Right cardiac atrium (tissue), 5 donors: ENCODE results near the gene ARHGEF38. TPM values are rescaled to one million over a fixed set of nuclear protein-coding genes. Genes with fewer than 3 reads are reported as not detected.
"Not testable (repeated sequence)": the region's sequence is repeated elsewhere in the genome, so short reads cannot be mapped to it uniquely, and the experiment has no call there.

Source experiments
- ATAC-seq, 2 donors: fragments of 200-7000 bp; cut with Tn5 transposase; one replicate each; pipeline versions ENCODE4 v1.8.0 to v1.9.1; 2020; ENCODE audit warnings: moderate library complexity in 2 of 2, mild to moderate bottlenecking in 1 of 2
- DNase-seq, 3 donors: peaks; one replicate each; pipeline ENCODE4 v3.0.0-alpha.2; 2020
- H3K27ac ChIP-seq: one replicate; pipeline ENCODE4 v1.5.1; 2013; ENCODE audit warnings: mild to moderate bottlenecking, low read length, control low read depth, moderate library complexity
- H3K27me3 ChIP-seq: one replicate; pipeline ENCODE4 v1.6.1; 2013; ENCODE audit not compliant: control insufficient read depth, insufficient read depth
- H3K4me1 ChIP-seq: one replicate; pipeline ENCODE4 v1.6.1; 2013; ENCODE audit warnings: low read length; ENCODE audit not compliant: control insufficient read depth, insufficient read depth
- H3K4me3 ChIP-seq: one replicate; pipeline ENCODE4 v1.5.1; 2013; ENCODE audit warnings: low read length, control low read depth
- H3K9me3 ChIP-seq: one replicate; pipeline ENCODE4 v1.6.1; 2013; ENCODE audit warnings: low read length; ENCODE audit not compliant: control insufficient read depth
- WGBS: extraction: QIAGEN DNeasy Blood & Tissue Kit; methylation state at CpG from one replicate; pipeline ENCODE4 v1.1.7; 2013; 5-methylcytosine and 5-hydroxymethylcytosine counted together
- intact Hi-C, 4 donors: fragments of 100-400 bp; cut with DNase I; formaldehyde crosslinking; loops; one replicate each; pipeline versions ENCODE4 v1.11.0 to v1.14.0; 2022 to 2023
- polyA plus RNA-seq: library from polyadenylated mRNA; stranded (reverse); fragments of 200-250 nt; gene quantifications from one replicate; pipeline ENCODE4 v1.2.3, GENCODE V29; 2013
- total RNA-seq, 4 donors: library from RNA; stranded (reverse); fragmentation: NEBNext Ultra II Directional; extraction: Animal tissue kit (Norgen Biotek cat#: 25700); gene quantifications; one replicate each; pipeline ENCODE4 v1.2.1, GENCODE V29; 2021
- donor health status: healthy with polysubstance abuse.
- donor health status: DM: no; HTN: yes; CAD: no.
- donor health status: DM: no; HTN: no; CAD: no.
- donor health status: DM: no; HTN: yes; CAD: no; lungs with severe emphysema.
- donor health status: DM: yes; HTN: yes; CAD: no.

The ARHGEF38 gene
- total and polyA plus RNA-seq, 5 donors: not detected

GRCh38 chr4:105679186-105679585 lies 126.8 kb downstream of the ARHGEF38 start:
- H3K27ac ChIP-seq: no peak overlapping the region
- H3K4me1 ChIP-seq: no peaks in the 10 kb centered on the region
- H3K4me3 ChIP-seq: no peak overlapping the region
- ATAC-seq (peak; percentile 52 to 63), DNase-seq (no peak)
- no peaks in the 10 kb centered on the region for H3K27me3 ChIP-seq
- no peaks in the 10 kb centered on the region for H3K9me3 ChIP-seq
- WGBS: 54% methylated on average over 2 of the region's 2 CpGs
- intact Hi-C loops: no loop called here

GRCh38 chr4:105683038-105683437 lies 130.6 kb downstream of the ARHGEF38 start:
- H3K4me3 ChIP-seq: no peak overlapping the region
- no peak overlapping the region for H3K27ac ChIP-seq
- no peaks in the 10 kb centered on the region for H3K27me3 ChIP-seq
- DNase-seq: no peak
- no peak for ATAC-seq
- 85% methylated on average over 4 of the region's 4 CpGs for WGBS
- intact Hi-C loops: no loop called here
- no peaks in the 10 kb centered on the region for H3K4me1 ChIP-seq
- H3K9me3 ChIP-seq: no peaks in the 10 kb centered on the region

- no peak for DNase-seq
- no peak overlapping the region for H3K27ac ChIP-seq
- no peak for ATAC-seq
- 98% methylated on average over 2 of the region's 2 CpGs for WGBS
- H3K4me3 ChIP-seq: no peak overlapping the region
- no peaks in the 10 kb centered on the region for H3K4me1 ChIP-seq
- H3K27me3 ChIP-seq: no peaks in the 10 kb centered on the region
- intact Hi-C loops: no loop called here
- no peaks in the 10 kb centered on the region for H3K9me3 ChIP-seq
Observed at GRCh38 chr4:105686571-105686970, 134.2 kb downstream of the ARHGEF38 start.

- H3K27me3 ChIP-seq, DNase-seq, H3K4me1 ChIP-seq, ATAC-seq, H3K4me3 ChIP-seq, H3K9me3 ChIP-seq, intact Hi-C loops, H3K27ac ChIP-seq: not testable (repeated sequence)
- 95% methylated on average over 5 of the region's 5 CpGs for WGBS
Observed at GRCh38 chr4:105694812-105695211, 142.4 kb downstream of the ARHGEF38 start.

DNA sequence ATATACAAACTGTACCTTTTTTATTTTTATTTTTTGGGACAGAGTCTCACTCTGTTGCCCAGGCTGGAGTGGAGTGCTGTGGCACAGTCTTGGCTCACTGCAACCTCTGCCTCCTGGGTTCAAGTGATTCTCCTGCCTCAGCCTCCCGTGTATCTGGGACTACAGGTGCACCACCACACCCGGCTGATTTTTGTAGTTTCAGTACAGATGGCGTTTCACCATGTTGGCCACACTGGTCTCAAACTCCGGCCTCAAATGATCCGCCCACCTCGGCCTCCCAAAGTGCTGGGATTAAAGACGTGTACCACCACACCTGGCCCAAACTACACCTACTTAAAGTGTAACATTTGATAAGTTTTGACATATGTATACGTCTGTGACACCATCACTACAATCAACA lies 143.4 kb downstream of the ARHGEF38 start:
- H3K27me3 ChIP-seq, DNase-seq, H3K27ac ChIP-seq, intact Hi-C loops, ATAC-seq, H3K4me1 ChIP-seq, H3K4me3 ChIP-seq, H3K9me3 ChIP-seq: not testable (repeated sequence)
- 89% methylated on average over 8 of the region's 8 CpGs for WGBS

DNA sequence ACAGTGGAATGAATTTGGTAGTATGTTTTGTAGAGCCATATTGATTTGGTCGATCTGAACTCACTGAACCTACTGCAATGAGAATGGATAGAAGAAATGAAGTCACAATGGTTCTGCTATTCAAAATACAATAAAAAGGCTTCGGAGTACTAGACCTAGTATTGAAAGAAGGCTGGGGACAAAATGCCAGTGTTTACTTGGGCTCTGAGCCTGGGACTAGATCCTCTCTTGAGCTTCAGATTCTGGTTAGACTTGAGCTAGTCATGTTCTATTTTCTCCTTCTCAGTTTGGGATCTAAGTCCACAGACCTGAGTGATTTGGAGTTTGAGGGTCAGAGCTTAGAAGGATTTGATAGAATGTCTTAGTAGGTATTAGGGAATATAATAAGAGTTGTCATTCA lies 146.2 kb downstream of the ARHGEF38 start:
- Histone ChIP-seq H3K4me3 (no peak overlapping the region), H3K9me3 (no peaks in the 10 kb centered on the region), H3K27ac (no peak overlapping the region), H3K27me3 (no peaks in the 10 kb centered on the region), H3K4me1 (no peaks in the 10 kb centered on the region)
- intact Hi-C loops: no loop called here
- DNase-seq: no peak
- no peak for ATAC-seq
- 88% methylated on average over 2 of the region's 2 CpGs for WGBS

- H3K9me3 ChIP-seq: no peaks in the 10 kb centered on the region
- no peaks in the 10 kb centered on the region for H3K4me1 ChIP-seq
Observed at GRCh38 chr4:105707782-105708180, 155.4 kb downstream of the ARHGEF38 start.

GRCh38 chr4:105708181-105709080 lies 156.0 kb downstream of the ARHGEF38 start, which contains the start of the genes GSTCD and INTS12:
GSTCD (plus strand) TSS chr4:105708784; CDS start chr4:105717614, 8,830 bp downstream.
INTS12 (minus strand) TSS chr4:105708689; CDS start chr4:105700005, 8,684 bp downstream.
- Histone ChIP-seq H3K4me3 (peak within 1 kb of the TSS; percentile 85), H3K9me3 (no peaks in the 10 kb centered on the region), H3K27me3 (no peaks in the 10 kb centered on the region), H3K27ac (peak within 1 kb of the TSS; percentile 61), H3K4me1 (no peaks in the 10 kb centered on the region)
- DNase-seq: peak; percentile 90 to 95 (median 95)
- ATAC-seq: peak; percentile 99
- intact Hi-C loops: no loop called here
- under 1% methylated on average over 63 of the region's 63 CpGs for WGBS

More at GRCh38 chr4:105707782-105708180, 155.4 kb downstream of the ARHGEF38 start:
- DNase-seq (no peak), ATAC-seq (no peak)
- Histone ChIP-seq H3K4me3 (peak overlapping the region; percentile 85), H3K27ac (no peak overlapping the region), H3K27me3 (no peaks in the 10 kb centered on the region)
- 28% methylated on average over 7 of the region's 7 CpGs for WGBS
- intact Hi-C loops: no loop called here

- peak in 1 of 2 donors; percentile 53 for ATAC-seq
- DNase-seq: peak in 1 of 3 donors; percentile 11
- under 1% methylated on average over 11 of the region's 11 CpGs for WGBS
- no peaks in the 10 kb centered on the region for H3K4me1 ChIP-seq
- H3K27ac ChIP-seq: peak overlapping the region; percentile 55
- intact Hi-C loops: no loop called here
- H3K9me3 ChIP-seq: no peaks in the 10 kb centered on the region
- peak overlapping the region; percentile 85 for H3K4me3 ChIP-seq
- H3K27me3 ChIP-seq: no peaks in the 10 kb centered on the region
Observed at GRCh38 chr4:105709081-105709450, 156.6 kb downstream of the ARHGEF38 start.

GRCh38 chr4:105710012-105710600 lies 157.7 kb downstream of the ARHGEF38 start:
- DNase-seq: no peak
- H3K9me3 ChIP-seq: no peaks in the 10 kb centered on the region
- H3K4me1 ChIP-seq: no peaks in the 10 kb centered on the region
- WGBS: 68% methylated on average over 16 of the region's 16 CpGs
- H3K4me3 ChIP-seq: no peak overlapping the region
- no peak for ATAC-seq
- H3K27ac ChIP-seq: no peak overlapping the region
- no peaks in the 10 kb centered on the region for H3K27me3 ChIP-seq
- intact Hi-C loops: loop anchor here in 1 of 4 donors (10.0 kb wide), 1 partner anchor 565 kb away; the partner anchor contains the start of gene TET2

GRCh38 chr4:105710678-105711077 lies 158.3 kb downstream of the ARHGEF38 start:
- H3K4me1 ChIP-seq: no peaks in the 10 kb centered on the region
- ATAC-seq (no peak), DNase-seq (no peak)
- no peaks in the 10 kb centered on the region for H3K27me3 ChIP-seq
- intact Hi-C loops: loop anchor here in 1 of 4 donors (10.0 kb wide), 1 partner anchor 566 kb away; the partner anchor contains the start of gene TET2
- WGBS: 74% methylated on average over 6 of the region's 6 CpGs
- H3K4me3 ChIP-seq: no peak overlapping the region
- H3K27ac ChIP-seq: no peak overlapping the region
- no peaks in the 10 kb centered on the region for H3K9me3 ChIP-seq
